ENCODE data around the gene ZMYND8. TPM values are rescaled to one million over a fixed set of nuclear protein-coding genes. Genes with fewer than 3 reads are reported as not detected.

ZMYND8 gene
- total RNA-seq, 1 experiment from 2014 or later = 29.0 TPM

DNA sequence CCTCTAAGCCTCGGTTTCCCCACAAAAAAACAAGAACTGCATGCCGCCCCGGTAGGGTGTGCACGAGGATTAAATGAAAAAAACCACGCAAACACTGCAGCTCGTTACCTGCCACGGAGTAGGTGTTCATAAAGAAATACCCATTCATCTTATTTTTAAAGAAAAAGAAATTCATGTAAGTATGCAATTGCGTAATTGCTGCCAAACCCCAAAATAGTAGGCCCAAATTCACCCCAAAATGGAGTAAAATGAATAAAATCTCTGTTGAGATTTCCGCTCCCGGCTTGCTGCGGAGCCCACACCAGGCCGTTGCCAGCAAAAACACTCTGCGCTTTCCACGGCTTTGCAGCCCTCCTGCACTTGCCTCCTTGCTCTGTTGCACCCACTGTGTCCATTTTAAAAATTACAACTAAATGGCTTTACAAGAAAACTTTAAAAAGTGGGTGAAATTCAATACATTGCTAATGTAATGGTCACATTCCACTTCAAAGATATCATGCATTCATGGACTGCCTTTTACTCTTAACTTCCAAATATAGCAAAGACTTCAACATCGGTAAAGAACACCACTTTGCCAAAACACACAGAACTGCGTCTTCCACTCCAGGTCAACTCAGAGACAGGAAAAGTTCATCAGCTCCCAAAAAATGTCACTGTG lies 125.0 kb downstream of the ZMYND8 start:
- no peaks in the 10 kb centered on the region for H3K27me3 ChIP-seq (ENCODE audit: insufficient read depth, low read length)
- H2AFZ ChIP-seq (ENCODE audit: low read depth, low read length, poor library complexity, severe bottlenecking) = no peak overlapping the region
- intact Hi-C loops (cut with micrococcal nuclease) = no loop called here
- DNase-seq (ENCODE audit: low read depth, low spot score) (no peak), ATAC-seq (no peak)
- peaks cover 38 to 50% of the 10 kb centered on the region in 2 experiments for H3K36me3 ChIP-seq (ENCODE audit: control insufficient read depth in 1 of 2, insufficient read depth in 2 of 2, low read length in 2 of 2)
- no peaks in the 10 kb centered on the region for H3K9me2 ChIP-seq (ENCODE audit: insufficient read depth)
- CTCF ChIA-PET = no interaction called here
- no peak for TF ChIP-seq CBX3 (IDR thresholded peaks at IDR 0.05; ENCODE audit: low read depth)
- TF ChIP-seq TCF7L2 (IDR thresholded peaks at IDR 0.05; ENCODE audit: borderline replicate concordance, extremely low read depth, insufficient read depth, insufficient read length) = no peak
- no peak for TF ChIP-seq SP1 (IDR thresholded peaks at IDR 0.05; ENCODE audit: low read depth)
- H3K79me2 ChIP-seq (ENCODE audit: insufficient read depth, low read length) = no peaks in the 10 kb centered on the region
- no peaks in the 10 kb centered on the region; the same call in 1 of the 2 replicates for H4K20me1 ChIP-seq (ENCODE audit: insufficient read depth)
- POLR2A ChIA-PET = no interaction called here
- no peak overlapping the region for H3K27ac ChIP-seq (ENCODE audit: low read depth, low read length)
- no peak overlapping the region for H3K4me3 ChIP-seq (replicated peaks in 1 of 2; ENCODE audit: low read depth in 1 of 2, low read length in 2 of 2)
- H3K9ac ChIP-seq (ENCODE audit: low read length) = no peak overlapping the region
- BruUV-seq (replicated peaks) = no TSS peak
- RAD21 ChIA-PET (ENCODE audit: low non-redundant PET in 1 of 2, low total read pairs in 2 of 2, uncharacterized antibody in 2 of 2, unreplicated experiment in 2 of 2) = no interaction called here
- no peak overlapping the region for H3K4me2 ChIP-seq (ENCODE audit: low read length)
- H3K4me1 ChIP-seq (ENCODE audit: control insufficient read depth in 1 of 2, insufficient read depth in 2 of 2, low read length in 2 of 2) = no peaks in the 10 kb centered on the region
- no peaks in the 10 kb centered on the region for H3K9me3 ChIP-seq (ENCODE audit: control insufficient read depth in 1 of 2, insufficient read depth in 1 of 2, low read depth in 1 of 2, low read length in 2 of 2)

DNA sequence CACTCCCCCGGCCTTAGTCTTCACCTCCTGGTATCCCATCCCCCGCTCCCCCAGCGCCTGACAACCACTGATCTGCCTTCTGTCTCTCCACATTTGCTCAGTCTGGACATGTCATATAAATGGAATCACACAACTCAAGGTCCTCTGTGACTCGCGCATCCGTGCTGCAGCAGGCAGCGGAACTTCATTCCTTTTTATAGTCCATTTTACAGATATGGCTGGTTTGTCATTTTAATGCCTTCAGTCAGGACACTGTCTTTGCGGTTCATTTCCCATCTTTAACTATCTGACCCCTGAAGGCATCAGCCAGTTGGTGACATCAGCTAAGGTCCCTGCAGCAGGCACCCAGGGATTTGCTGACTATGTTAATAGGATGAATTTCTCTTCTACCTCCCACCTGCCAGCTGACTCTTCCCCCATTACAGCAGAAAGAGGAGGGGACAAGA lies 125.7 kb downstream of the ZMYND8 start:
- RAD21 ChIA-PET (ENCODE audit: low non-redundant PET in 1 of 2, low total read pairs in 2 of 2, uncharacterized antibody in 2 of 2, unreplicated experiment in 2 of 2) = no interaction called here
- Histone ChIP-seq H3K4me2 (ENCODE audit: low read length) (no peak overlapping the region), H3K79me2 (ENCODE audit: insufficient read depth, low read length) (no peaks in the 10 kb centered on the region), H3K9me3 (ENCODE audit: control insufficient read depth in 1 of 2, insufficient read depth in 1 of 2, low read depth in 1 of 2, low read length in 2 of 2) (no peaks in the 10 kb centered on the region), H3K9ac (ENCODE audit: low read length) (no peak overlapping the region), H3K9me2 (ENCODE audit: insufficient read depth) (no peaks in the 10 kb centered on the region), H4K20me1 (ENCODE audit: insufficient read depth) (no peaks in the 10 kb centered on the region; the same call in 1 of the 2 replicates), H3K27ac (ENCODE audit: low read depth, low read length) (no peak overlapping the region), H3K36me3 (ENCODE audit: control insufficient read depth in 1 of 2, insufficient read depth in 2 of 2, low read length in 2 of 2) (peaks cover 37 to 48% of the 10 kb centered on the region in 2 experiments), H3K4me1 (ENCODE audit: control insufficient read depth in 1 of 2, insufficient read depth in 2 of 2, low read length in 2 of 2) (no peaks in the 10 kb centered on the region), H3K4me3 (replicated peaks in 1 of 2; ENCODE audit: low read depth in 1 of 2, low read length in 2 of 2) (no peak overlapping the region), H2AFZ (ENCODE audit: low read depth, low read length, poor library complexity, severe bottlenecking) (no peak overlapping the region), H3K27me3 (ENCODE audit: insufficient read depth, low read length) (no peaks in the 10 kb centered on the region)
- no peak for DNase-seq (ENCODE audit: low read depth, low spot score)
- ATAC-seq = no peak
- intact Hi-C loops (cut with micrococcal nuclease) = no loop called here
- no TSS peak for BruUV-seq (replicated peaks)
- POLR2A ChIA-PET = no interaction called here
- CTCF ChIA-PET = no interaction called here
- TF ChIP-seq SP1 (IDR thresholded peaks at IDR 0.05; ENCODE audit: low read depth) (no peak), CEBPB (IDR thresholded peaks at IDR 0.05; ENCODE audit: low read depth) (no peak), FOSL1 (IDR thresholded peaks at IDR 0.05; ENCODE audit: low read depth) (no peak), EZH2phosphoT487 (IDR thresholded peaks at IDR 0.05; ENCODE audit: borderline replicate concordance) (no peak), YY1 (IDR thresholded peaks at IDR 0.05; ENCODE audit: extremely low read depth, insufficient replicate concordance, low read depth, low read length) (no peak), EZH2 (IDR thresholded peaks at IDR 0.05) (no peak), JUND (IDR thresholded peaks at IDR 0.05) (no peak), SIN3A (IDR thresholded peaks at IDR 0.05; ENCODE audit: low read depth) (no peak), ZNF274 (IDR thresholded peaks at IDR 0.05; ENCODE audit: low read depth, low read length) (no peak)
- TF ChIP-seq, protein P1, sequence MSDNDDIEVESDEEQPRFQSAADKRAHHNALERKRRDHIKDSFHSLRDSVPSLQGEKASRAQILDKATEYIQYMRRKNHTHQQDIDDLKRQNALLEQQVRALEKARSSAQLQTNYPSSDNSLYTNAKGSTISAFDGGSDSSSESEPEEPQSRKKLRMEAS (IDR thresholded peaks at IDR 0.05) = no peak
- TF ChIP-seq, protein P2, sequence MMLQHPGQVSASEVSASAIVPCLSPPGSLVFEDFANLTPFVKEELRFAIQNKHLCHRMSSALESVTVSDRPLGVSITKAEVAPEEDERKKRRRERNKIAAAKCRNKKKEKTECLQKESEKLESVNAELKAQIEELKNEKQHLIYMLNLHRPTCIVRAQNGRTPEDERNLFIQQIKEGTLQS (IDR thresholded peaks at IDR 0.05) = no peak
- TF ChIP-seq, protein P3, sequence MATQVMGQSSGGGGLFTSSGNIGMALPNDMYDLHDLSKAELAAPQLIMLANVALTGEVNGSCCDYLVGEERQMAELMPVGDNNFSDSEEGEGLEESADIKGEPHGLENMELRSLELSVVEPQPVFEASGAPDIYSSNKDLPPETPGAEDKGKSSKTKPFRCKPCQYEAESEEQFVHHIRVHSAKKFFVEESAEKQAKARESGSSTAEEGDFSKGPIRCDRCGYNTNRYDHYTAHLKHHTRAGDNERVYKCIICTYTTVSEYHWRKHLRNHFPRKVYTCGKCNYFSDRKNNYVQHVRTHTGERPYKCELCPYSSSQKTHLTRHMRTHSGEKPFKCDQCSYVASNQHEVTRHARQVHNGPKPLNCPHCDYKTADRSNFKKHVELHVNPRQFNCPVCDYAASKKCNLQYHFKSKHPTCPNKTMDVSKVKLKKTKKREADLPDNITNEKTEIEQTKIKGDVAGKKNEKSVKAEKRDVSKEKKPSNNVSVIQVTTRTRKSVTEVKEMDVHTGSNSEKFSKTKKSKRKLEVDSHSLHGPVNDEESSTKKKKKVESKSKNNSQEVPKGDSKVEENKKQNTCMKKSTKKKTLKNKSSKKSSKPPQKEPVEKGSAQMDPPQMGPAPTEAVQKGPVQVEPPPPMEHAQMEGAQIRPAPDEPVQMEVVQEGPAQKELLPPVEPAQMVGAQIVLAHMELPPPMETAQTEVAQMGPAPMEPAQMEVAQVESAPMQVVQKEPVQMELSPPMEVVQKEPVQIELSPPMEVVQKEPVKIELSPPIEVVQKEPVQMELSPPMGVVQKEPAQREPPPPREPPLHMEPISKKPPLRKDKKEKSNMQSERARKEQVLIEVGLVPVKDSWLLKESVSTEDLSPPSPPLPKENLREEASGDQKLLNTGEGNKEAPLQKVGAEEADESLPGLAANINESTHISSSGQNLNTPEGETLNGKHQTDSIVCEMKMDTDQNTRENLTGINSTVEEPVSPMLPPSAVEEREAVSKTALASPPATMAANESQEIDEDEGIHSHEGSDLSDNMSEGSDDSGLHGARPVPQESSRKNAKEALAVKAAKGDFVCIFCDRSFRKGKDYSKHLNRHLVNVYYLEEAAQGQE (IDR thresholded peaks at IDR 0.05; ENCODE audit: low read depth) = no peak
- TF ChIP-seq, protein P4, sequence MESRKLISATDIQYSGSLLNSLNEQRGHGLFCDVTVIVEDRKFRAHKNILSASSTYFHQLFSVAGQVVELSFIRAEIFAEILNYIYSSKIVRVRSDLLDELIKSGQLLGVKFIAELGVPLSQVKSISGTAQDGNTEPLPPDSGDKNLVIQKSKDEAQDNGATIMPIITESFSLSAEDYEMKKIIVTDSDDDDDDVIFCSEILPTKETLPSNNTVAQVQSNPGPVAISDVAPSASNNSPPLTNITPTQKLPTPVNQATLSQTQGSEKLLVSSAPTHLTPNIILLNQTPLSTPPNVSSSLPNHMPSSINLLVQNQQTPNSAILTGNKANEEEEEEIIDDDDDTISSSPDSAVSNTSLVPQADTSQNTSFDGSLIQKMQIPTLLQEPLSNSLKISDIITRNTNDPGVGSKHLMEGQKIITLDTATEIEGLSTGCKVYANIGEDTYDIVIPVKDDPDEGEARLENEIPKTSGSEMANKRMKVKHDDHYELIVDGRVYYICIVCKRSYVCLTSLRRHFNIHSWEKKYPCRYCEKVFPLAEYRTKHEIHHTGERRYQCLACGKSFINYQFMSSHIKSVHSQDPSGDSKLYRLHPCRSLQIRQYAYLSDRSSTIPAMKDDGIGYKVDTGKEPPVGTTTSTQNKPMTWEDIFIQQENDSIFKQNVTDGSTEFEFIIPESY (IDR thresholded peaks at IDR 0.05; ENCODE audit: extremely low read depth, insufficient replicate concordance, low read length) = no peak

All from HCT116 (cell line).